HG03025 (cell line): ENCODE data around the gene FANK1.
A peak's percentile ranks its signal among the peaks of the same experiment; 100 is the strongest.

Experiments used
- ATAC-seq: cut with Tn5 transposase; IDR thresholded peaks from one replicate; pipeline ENCODE4 v1.9.1; 2021; ENCODE audit warnings: mild to moderate bottlenecking, moderate library complexity; ENCODE audit not compliant: unreplicated experiment, low FRiP score

FANK1 gene

DNA sequence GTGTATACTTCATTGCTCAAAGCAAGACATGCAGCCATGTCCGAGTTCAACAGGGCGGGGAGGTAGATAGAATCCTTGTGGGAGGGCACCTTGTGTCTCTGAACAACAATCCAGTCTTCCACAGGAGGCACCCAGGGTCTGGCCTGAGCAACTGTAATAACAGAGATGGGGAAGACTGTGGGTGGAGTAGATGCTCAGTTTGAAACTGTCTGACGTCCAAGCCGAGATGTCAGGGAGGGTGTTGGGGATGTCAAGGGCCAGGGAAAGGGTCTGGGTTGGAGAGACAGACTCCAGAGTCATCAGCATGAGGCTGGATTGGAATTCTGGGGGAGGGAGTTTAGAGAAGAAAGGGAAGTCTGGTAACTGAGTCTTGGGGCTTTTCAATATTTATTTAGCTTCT, 88.0 kb downstream of the FANK1 start:
- ATAC-seq, result no peak

DNA sequence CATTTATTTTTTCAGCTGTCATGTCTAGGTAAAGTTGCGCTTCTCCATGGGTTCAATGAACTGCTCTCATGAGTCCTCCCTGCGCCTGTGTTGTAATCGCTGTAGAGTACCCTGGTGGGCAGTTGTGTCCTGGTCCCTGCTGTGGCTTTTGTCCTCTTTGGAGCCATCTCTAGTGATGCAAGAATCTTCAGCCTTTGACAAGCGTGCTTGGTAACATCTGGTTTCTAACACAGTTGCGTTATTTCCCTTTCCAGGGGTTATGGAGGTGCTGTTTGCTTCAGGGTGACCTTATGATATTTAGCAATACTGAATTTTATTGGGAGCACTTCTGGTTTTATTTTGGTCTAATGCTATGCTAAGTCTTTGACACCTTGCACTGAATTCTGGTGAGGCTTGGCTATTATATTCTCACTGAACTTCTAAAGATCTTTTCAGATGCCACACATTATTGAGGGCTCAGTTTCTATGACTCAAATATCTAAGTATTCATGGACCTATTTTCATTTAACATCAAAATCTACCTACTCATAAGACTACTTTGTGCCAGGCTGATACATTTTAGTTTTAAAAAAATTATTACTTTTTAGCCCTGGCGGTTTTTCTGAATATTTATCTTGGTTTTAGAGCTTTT, 88.6 kb downstream of the FANK1 start:
- no peak for ATAC-seq

DNA sequence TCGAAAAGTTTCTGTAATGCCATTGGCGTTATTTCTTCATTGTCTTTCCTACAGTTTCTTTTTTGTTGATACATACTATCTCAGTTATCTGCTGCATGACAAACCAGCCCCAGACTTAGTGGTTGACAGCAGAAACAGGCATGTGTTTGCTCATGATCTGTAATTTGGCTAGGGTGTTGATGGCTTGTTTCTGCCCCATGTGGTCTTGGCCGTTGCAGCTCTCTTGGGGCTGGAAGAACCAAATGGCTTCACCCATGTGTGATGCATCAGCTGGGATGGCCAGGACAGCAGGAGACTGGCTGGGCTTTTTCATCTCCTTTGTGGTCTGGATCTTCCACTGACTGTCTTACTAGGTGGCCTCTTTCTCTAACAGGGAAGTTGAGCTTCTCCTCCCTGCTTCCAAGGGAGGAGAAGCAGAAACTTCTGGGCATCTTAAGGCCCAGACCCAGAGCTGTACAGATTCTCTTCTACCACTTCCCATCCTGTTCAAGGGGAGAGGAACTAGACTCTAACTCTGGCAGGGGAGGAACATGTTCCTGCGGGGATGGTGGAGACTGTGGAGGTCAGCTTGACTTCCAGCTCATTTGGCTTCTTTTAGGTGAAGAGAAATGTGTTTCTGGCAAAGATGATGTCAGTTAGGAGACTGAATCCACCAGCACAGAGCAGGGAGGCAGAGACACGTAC, 89.3 kb downstream of the FANK1 start:
- no peak for ATAC-seq

DNA sequence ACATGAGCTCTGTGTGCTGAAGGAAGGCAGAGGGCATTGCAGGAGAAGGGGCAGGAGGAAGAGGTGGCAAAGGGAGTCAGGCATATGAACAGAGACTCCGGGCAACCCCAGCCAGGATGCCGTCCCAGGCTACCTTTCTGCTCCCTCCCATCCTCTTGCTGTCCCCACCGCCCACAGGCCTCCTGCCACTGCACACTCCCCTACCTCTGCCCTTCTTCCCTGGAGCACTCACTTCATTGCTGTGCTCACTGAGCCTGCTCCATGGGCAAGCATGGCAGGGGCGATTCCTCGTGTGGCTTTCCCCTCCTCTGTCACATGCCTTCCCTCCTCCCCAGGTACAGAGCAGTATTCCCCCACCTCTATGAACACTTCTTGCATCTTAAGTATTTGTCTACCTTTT, 93.4 kb downstream of the FANK1 start:
- ATAC-seq, result no peak

DNA sequence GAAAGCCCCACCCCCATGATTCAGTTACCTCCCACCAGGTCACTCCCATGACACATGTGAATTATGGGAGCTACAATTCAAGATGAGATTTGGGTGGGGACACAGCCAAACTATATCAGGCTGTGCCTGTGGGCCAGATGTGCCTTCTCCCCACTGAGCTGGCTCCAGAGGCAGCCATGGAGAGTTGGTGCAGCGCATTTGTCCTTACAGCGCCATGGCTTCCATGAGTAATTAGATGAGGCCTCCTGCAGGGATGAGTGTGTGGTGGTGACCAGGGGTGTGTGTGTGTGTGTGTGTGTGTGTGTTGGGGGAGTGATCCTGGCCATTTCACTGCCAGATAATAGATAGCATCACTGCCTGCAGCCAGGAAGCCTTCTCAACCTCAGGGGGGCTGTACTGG, 94.6 kb downstream of the FANK1 start:
- ATAC-seq, result no peak

DNA sequence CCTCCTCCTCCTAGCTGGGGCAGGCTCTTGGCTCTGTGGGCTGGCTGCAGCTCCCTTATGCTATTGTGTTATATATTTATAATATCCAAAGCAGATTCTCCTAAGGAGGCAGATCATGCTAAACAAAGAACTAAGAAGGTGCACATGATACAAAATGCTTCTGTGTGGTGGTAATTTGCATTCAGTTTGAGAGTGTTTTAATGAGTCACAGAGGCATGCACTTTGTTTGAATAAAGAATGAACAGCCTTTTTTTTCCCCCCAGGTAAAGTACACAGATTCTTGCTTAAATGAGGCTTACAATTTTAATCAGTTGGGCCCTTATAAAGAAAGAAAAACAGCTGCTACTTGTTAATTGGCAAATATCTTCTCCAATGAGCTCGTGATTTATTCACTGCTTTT, 95.0 kb downstream of the FANK1 start:
- ATAC-seq, result no peak

DNA sequence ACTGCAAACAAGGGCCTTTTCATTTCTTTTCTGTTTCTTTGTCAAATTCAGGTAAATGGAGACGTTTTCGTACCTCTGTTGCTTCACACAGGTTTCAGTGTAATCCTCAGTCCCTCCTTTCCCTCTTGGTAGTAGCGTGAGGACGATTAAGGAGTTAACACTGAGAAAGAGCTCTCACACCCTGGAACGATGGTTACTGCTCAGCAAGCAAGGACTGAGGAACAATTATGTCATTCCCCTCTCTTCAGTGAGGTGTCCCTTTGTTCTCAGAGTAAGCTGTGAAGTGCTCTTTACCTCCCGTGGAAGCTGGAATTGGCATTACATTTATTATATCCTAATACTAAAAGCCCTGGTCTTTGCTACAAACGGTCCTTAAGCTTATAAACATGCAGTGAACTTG, 95.9 kb downstream of the FANK1 start:
- no peak for ATAC-seq

GRCh38 chr10:125994601-125995000, 98.2 kb downstream of the FANK1 start:
- no peak for ATAC-seq

DNA sequence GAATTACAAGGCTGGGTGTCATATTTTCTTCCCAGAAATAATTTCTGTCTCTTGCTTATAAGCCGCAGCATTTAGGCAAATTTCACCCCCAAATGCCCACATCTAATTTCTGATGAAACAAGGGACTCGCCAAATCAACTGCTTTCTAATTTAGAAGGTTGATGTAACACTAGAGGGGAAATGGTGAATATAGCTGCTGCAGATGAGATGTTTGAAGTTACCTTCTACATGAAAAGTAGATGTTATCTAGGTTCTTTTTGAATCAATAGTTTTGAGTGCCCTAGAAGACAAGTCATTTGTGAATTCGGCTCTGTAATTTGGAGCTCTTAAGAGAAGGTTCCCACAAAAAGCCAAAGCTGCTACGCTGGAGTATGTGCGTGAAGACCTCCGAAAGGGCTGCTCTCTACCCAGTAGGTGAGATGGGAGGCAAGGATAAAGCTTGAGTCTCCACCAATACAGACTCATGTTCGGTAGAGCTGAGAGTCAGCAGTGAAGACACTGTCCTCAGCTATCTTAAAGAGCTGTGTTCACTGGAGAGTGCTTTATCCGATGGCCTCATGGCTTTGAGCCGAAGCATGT, 99.5 kb downstream of the FANK1 start:
- no peak for ATAC-seq

GRCh38 chr10:125997586-125997985, 101.2 kb downstream of the FANK1 start:
- ATAC-seq, result no peak

DNA sequence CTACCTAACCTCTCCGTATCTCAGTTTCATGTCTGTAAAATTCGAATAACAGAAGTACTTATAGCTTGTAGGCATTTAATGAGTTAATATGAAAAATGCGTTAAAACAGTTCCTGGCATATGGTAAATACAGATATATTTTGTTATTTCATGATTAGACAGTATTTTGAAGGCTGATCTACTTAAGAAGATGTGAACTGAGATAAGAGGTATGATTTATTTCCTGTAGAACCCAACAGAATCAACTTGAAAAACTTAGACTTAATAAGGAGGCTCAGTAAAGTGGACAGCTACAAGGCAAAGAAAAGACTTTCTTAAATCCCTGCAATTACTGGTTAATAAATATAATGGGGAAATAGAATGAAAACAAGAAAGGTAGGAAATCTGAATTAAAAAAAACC, 103.3 kb downstream of the FANK1 start:
- ATAC-seq, result no peak

DNA sequence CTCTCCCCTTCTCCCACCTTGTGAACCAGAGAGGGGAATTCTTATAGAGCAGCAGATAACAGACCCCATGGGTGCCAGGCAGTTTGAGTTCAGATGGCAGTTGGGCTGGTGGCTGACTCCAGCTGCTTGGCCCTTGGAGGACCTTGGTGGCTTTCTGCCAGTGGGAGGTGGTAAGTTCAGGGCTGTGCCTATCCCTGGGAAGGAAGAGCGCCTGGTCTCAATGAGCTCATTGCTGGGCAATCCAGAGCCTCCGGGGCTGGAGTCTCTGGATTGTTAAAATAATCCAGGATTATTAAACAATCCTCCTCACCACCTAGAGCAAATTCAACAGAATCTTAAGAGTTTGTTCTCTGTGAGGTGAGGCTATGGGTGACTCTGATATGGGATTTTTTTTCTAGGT, 105.2 kb downstream of the FANK1 start:
- ATAC-seq, result no peak

DNA sequence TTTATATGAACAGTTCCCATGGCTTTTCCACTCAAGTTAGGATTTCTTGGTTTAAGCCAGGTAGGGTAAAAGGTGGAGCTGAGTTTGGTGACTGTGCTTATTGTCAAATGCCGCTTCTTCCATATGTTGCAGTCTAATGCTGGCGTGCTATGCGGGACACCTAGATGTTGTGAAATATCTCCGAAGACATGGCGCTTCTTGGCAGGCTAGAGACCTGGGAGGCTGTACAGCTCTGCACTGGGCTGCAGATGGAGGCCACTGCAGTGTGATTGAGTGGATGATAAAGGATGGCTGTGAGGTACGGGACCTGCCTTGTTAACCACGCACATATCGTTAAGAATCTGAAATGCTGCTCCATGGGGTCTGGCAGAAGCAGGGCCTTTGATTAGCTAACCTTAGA, 108.4 kb downstream of the FANK1 start:
- no peak for ATAC-seq

DNA sequence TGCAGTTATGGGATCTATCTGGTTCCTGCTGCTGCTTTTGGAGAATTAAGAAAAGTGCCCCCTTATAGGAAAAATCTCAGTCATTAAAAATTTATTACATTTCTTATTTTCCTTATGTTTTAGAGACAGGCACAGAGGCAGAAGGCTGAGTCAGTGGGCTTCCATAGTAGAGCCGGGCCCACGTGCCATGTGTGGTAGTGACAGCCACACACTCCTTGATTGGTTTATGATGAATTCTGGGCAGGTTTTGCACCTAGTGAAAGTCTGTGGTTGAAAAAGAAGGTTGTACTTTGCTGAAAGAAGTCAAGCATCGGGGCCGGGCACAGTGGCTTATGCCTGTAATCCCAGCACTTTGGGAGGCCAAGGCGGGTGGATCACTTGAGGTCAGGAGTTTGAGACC, 109.9 kb downstream of the FANK1 start:
- no peak for ATAC-seq

DNA sequence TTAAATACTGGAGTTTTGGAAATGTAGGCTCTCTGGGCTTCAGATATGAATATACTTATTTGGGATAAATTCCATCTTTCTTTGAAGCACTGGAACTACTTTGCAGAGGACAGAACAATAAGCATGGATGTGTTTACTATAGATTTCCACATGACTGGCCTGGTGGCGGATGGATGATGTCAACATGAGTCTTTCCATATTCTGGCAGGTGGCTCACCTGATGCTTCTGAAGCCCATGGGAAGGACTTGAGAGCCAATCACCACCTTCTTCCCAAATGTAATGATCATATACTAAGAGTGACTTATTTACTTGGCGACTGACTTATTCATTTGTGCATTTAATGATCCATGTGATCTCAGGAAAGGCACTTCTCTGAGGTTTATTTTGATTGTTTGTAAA, 110.5 kb downstream of the FANK1 start:
- no peak for ATAC-seq

DNA sequence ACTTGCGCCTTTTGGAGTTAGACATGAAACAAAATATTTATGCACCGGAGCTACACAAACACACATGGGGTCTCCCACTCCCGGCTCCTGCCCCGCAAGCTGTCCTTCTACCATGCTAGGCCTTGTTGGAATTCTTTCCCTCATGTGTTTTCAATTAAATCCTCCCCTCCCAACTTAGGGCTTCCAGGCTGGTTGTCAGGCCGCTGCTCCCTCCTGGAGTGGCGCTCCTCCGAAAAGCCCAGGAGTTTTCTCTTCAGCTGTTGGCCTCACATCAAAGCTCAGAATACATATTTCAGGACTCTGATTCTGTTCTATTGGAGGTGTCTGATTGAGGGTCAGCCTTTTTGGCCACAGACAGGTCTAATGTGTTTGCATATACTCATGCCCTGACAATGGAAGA, 113.3 kb downstream of the FANK1 start:
- no peak for ATAC-seq

DNA sequence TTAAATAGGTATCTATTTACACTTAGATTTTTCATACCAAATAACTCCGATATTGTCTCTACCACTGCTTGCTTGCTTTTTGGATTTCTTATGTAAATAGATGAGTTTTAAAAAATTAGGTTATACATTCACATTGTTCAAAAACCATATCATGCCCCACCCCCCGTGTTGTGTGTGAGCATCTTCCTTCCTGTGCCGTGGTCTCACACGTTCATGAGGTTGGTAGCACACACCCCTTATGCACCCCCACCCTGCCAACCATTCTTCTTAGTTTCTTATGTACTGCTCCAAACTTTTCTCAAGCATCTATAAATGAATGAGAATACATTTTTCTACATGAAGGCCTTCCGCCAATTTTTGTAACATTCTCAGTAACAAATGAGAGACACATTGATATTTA, 115.6 kb downstream of the FANK1 start:
- ATAC-seq, result no peak

DNA sequence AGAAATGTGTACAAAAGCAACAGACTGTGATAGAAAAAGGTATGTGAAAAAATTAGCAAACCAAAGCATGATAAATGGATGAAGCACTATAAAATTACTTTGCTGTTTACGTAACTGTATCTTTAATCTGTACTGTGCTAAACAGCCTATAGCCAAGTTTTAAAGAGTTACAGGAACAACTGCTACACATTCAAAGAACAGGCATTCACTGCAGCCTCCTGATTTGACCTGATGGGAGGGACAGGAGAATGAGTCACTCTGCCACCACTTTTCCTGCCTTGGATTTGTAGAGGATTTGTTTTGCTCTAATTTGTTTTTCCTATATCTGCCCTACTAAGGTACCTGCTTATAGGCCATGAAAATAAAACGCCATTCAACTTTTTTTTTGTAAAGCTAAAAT, 116.1 kb downstream of the FANK1 start:
- no peak for ATAC-seq

- ATAC-seq, result peak; percentile 70
These were observed 117.3 kb downstream of the FANK1 start for GRCh38 chr10:126013489-126014281.

GRCh38 chr10:126014309-126014708, 117.9 kb downstream of the FANK1 start:
- ATAC-seq, result no peak

DNA sequence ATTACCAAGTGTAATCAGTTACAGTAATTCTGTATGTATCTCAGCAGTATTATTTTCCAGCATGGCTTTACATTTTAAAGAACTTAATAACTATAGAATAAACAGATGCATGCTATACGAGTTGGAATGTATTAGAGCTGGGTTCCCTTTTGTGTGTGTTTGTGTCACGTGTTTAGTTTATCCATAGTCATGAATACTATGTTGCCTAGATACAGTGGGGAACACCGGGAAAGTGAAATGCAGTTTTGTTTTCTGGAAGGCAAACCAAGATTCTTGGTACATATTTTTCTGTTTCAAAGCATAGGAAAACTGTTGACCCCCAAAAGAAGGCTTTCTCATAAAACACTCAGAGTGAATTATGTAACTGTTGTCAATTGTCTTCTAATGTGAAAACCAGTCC, 119.0 kb downstream of the FANK1 start:
- no peak for ATAC-seq
